ENCODE measurements around the gene NHSL1. TPM values are rescaled to one million over a fixed set of nuclear protein-coding genes. Genes with fewer than 3 reads are reported as not detected.

Gene NHSL1
- total RNA-seq, 2 donors from 2014 or later, result 0.14 to 0.73 TPM

DNA sequence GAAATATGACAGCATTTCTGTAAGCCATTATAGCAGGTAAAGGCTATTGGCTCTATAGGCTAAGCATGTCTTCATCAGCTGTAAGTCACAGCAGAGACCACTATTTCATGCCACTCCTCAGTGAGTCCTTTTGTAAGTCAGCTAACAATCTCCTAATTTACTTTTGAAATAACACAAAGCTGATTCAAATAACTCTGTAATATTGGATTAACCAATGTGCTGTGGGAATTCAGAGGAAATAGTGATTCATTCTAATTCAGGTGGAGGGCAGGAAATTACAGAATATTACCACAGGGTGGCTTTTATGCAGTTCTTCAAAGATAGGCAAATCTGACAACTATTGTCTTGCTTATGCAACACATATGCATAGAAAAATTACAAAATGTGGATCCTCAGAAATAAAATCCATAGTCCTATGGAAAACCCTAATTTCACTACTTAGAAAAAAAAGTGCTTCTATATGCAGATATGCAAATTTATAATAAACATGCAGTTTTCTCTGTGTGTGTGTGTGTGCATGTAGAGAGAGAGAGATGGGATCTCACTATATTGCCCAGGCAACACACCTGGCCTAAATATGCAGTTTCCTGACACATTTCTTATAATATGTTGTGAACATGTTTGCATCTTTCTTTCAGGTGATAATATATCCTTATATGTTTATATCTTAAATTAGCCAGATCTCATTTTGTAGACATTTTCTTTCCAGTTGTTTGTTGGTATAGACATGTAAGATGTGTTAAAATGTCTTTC is 126.4 kb downstream of the NHSL1 start:
- ATAC-seq (no peak), DNase-seq (ENCODE audit: low spot score) (no peak)
- Mint-ChIP-seq H3K9me3 (no peaks in the 10 kb centered on the region), H3K27ac (no peak overlapping the region), H3K4me3 (no peak overlapping the region), H3K4me1 (ENCODE audit: low read depth in 2 of 2) (no peaks in the 10 kb centered on the region), H3K36me3 (no peaks in the 10 kb centered on the region), H3K27me3 (peaks cover 14 to 43% of the 10 kb centered on the region in 2 donors)

Other genes with a start within 250 kb of the NHSL1 start
- gene SMIM28, start 121.6 kb downstream of the NHSL1 start, total RNA-seq, result not detected
- gene HEBP2, start 95.3 kb downstream of the NHSL1 start, total RNA-seq, result 10 to 100 TPM; 14.4 to 17.2 TPM